ENCODE data around the gene REEP1. TPM values are rescaled to one million over a fixed set of nuclear protein-coding genes. Genes with fewer than 3 reads are reported as not detected.

Gene REEP1, protein sequence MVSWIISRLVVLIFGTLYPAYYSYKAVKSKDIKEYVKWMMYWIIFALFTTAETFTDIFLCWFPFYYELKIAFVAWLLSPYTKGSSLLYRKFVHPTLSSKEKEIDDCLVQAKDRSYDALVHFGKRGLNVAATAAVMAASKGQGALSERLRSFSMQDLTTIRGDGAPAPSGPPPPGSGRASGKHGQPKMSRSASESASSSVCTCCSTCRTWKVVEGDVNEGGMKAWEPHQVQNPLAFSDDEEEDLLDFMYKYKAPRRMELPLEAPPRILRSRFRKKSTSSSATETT
- 0.62 TPM for total RNA-seq (ENCODE audit: unreplicated experiment)
- long read RNA-seq, result 0 reads

DNA sequence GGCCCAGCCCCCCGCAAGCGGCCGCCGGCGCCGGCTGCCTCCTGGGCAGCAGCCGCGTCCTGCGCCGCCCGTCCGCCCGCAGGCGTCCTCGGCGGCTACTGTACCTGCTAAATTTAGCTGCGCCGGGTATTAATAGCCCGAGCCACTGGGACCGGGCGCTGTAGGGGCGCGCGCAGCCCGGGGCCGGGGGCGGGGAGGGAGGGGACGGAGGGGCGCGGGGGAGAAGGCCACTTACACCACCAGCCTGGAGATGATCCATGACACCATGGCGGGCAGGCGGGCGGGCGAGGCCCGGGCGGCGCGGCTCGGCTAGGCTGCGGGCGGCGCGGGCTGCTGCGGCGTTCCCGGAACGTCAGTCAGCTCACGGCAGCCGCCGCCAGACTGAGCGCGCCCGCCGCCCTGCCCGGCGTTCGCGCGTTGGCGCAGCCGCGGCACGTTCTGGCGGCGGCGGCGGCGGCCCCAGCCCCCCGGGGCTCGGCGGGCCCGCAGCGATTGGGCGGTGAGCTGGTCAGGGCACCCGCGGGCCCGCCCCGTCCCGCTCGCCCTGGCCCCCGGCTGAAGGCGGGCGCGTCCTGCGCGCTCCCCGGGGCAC is at the start of gene REEP1:
Gene REEP1 (minus strand): TSS at position 383 of the 592 bp plus-strand sequence. CDS start 116 bp downstream, at position 267.
- peak; percentile 40 for DNase-seq (ENCODE audit: low spot score)
- H3K27me3 Mint-ChIP-seq (ENCODE audit: unreplicated experiment), result peaks cover 31% of the 10 kb centered on the region
- H3K36me3 Mint-ChIP-seq (ENCODE audit: low read depth, unreplicated experiment), result peaks cover 10% of the 10 kb centered on the region

DNA sequence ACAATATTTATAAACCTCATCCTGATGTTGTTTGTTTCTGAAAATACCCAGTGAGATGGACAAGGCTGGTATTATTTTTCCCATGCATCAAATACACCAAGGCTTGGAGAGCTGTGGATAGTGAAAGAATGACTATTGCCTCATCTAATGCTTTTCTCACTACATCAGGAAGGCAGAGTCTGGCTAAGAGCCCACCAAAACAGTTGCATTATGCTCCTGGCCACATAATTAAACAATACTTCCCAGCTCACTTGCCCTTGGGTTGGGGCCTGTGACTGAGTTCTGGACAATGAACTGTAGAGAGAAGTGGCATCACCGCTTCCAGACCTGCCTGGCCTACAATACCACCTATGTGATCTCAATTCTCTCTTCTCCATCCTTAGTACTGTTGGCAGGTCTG is 46.4 kb upstream of the REEP1 start:
- H3K27ac Mint-ChIP-seq (ENCODE audit: unreplicated experiment), result no peak overlapping the region
- H3K9me3 Mint-ChIP-seq (ENCODE audit: unreplicated experiment), result no peaks in the 10 kb centered on the region
- H3K27me3 Mint-ChIP-seq (ENCODE audit: unreplicated experiment), result peaks cover 1% of the 10 kb centered on the region
- no peaks in the 10 kb centered on the region for H3K36me3 Mint-ChIP-seq (ENCODE audit: low read depth, unreplicated experiment)
- DNase-seq (ENCODE audit: low spot score), result no peak
- TF ChIP-seq, protein P1, sequence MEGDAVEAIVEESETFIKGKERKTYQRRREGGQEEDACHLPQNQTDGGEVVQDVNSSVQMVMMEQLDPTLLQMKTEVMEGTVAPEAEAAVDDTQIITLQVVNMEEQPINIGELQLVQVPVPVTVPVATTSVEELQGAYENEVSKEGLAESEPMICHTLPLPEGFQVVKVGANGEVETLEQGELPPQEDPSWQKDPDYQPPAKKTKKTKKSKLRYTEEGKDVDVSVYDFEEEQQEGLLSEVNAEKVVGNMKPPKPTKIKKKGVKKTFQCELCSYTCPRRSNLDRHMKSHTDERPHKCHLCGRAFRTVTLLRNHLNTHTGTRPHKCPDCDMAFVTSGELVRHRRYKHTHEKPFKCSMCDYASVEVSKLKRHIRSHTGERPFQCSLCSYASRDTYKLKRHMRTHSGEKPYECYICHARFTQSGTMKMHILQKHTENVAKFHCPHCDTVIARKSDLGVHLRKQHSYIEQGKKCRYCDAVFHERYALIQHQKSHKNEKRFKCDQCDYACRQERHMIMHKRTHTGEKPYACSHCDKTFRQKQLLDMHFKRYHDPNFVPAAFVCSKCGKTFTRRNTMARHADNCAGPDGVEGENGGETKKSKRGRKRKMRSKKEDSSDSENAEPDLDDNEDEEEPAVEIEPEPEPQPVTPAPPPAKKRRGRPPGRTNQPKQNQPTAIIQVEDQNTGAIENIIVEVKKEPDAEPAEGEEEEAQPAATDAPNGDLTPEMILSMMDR (IDR thresholded peaks at IDR 0.05; ENCODE audit: unreplicated experiment), result no peak
- H3K4me1 Mint-ChIP-seq (ENCODE audit: unreplicated experiment), result no peaks in the 10 kb centered on the region
- H3K4me3 Mint-ChIP-seq (ENCODE audit: unreplicated experiment), result no peak overlapping the region

More for the DNA sequence above, at the start of gene REEP1:
- Mint-ChIP-seq H3K4me1 (ENCODE audit: unreplicated experiment) (peaks cover 10% of the 10 kb centered on the region), H3K27ac (ENCODE audit: unreplicated experiment) (no peak within 1 kb of the TSS), H3K9me3 (ENCODE audit: unreplicated experiment) (no peaks in the 10 kb centered on the region), H3K4me3 (ENCODE audit: unreplicated experiment) (peak within 1 kb of the TSS; percentile 85)
- TF ChIP-seq, protein P1 (IDR thresholded peaks at IDR 0.05; ENCODE audit: unreplicated experiment), result no peak

DNA sequence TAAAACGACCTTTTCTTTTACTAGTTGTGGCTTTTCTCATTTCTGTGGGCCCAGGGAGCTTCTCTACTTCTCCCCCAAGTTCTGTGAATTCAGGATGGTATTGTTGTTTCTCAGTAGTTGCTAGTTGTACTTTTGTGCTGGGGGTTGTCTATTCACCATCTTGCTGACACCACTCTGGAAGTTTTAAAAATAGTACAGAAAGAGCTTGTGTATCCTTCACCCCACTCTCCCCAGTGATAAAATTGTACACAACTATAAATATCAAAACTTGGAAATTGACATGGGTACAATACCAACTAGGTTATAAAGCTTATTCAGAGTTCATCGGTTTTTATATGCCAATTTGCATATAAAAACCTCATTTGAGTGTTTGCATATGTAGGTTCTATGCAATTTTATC is 45.3 kb upstream of the REEP1 start:
- H3K27ac Mint-ChIP-seq (ENCODE audit: unreplicated experiment), result no peak overlapping the region
- H3K4me3 Mint-ChIP-seq (ENCODE audit: unreplicated experiment), result no peak overlapping the region
- no peaks in the 10 kb centered on the region for H3K9me3 Mint-ChIP-seq (ENCODE audit: unreplicated experiment)
- no peaks in the 10 kb centered on the region for H3K36me3 Mint-ChIP-seq (ENCODE audit: low read depth, unreplicated experiment)
- DNase-seq (ENCODE audit: low spot score), result no peak
- H3K4me1 Mint-ChIP-seq (ENCODE audit: unreplicated experiment), result no peaks in the 10 kb centered on the region
- H3K27me3 Mint-ChIP-seq (ENCODE audit: unreplicated experiment), result peaks cover 1% of the 10 kb centered on the region
- TF ChIP-seq, protein P1 (IDR thresholded peaks at IDR 0.05; ENCODE audit: unreplicated experiment), result no peak

GRCh38 chr2:86382108-86382507 is 44.7 kb upstream of the REEP1 start:
- no peaks in the 10 kb centered on the region for H3K4me1 Mint-ChIP-seq (ENCODE audit: unreplicated experiment)
- H3K4me3 Mint-ChIP-seq (ENCODE audit: unreplicated experiment), result no peak overlapping the region
- TF ChIP-seq, protein P1 (IDR thresholded peaks at IDR 0.05; ENCODE audit: unreplicated experiment), result no peak
- H3K27me3 Mint-ChIP-seq (ENCODE audit: unreplicated experiment), result peaks cover 1% of the 10 kb centered on the region
- no peak for DNase-seq (ENCODE audit: low spot score)
- no peaks in the 10 kb centered on the region for H3K36me3 Mint-ChIP-seq (ENCODE audit: low read depth, unreplicated experiment)
- H3K9me3 Mint-ChIP-seq (ENCODE audit: unreplicated experiment), result no peaks in the 10 kb centered on the region
- no peak overlapping the region for H3K27ac Mint-ChIP-seq (ENCODE audit: unreplicated experiment)

GRCh38 chr2:86378469-86378868 is 41.0 kb upstream of the REEP1 start:
- no peaks in the 10 kb centered on the region for H3K4me1 Mint-ChIP-seq (ENCODE audit: unreplicated experiment)
- DNase-seq (ENCODE audit: low spot score), result no peak
- TF ChIP-seq, protein P1 (IDR thresholded peaks at IDR 0.05; ENCODE audit: unreplicated experiment), result no peak
- H3K36me3 Mint-ChIP-seq (ENCODE audit: low read depth, unreplicated experiment), result no peaks in the 10 kb centered on the region
- H3K4me3 Mint-ChIP-seq (ENCODE audit: unreplicated experiment), result no peak overlapping the region
- no peaks in the 10 kb centered on the region for H3K9me3 Mint-ChIP-seq (ENCODE audit: unreplicated experiment)
- H3K27ac Mint-ChIP-seq (ENCODE audit: unreplicated experiment), result no peak overlapping the region
- peaks cover 1% of the 10 kb centered on the region for H3K27me3 Mint-ChIP-seq (ENCODE audit: unreplicated experiment)

Data from endothelial cell (in vitro differentiated cells).